PFSK-1 (cell line): Measurements from ENCODE around the gene SPNS3.

Experiments
- POLR2AphosphoS5 ChIP-seq: IDR thresholded peaks from 2 replicates; pipeline ENCODE4 v1.6.1; 2012; ENCODE audit warnings: low read depth, mild to moderate bottlenecking, control low read depth, low read length, moderate library complexity
- REST ChIP-seq, 2 experiments: IDR thresholded peaks; 2 replicates each; pipeline versions ENCODE4 v1.6.1 to v1.8.0; 2011 to 2012; ENCODE audit warnings: low read depth in 2 of 2, low read length in 2 of 2, control low read depth in 1 of 2, inconsistent platforms in 1 of 2, mild to moderate bottlenecking in 1 of 2, moderate library complexity in 1 of 2; ENCODE audit not compliant: insufficient read depth in 1 of 2
- SIN3A ChIP-seq: IDR thresholded peaks from 2 replicates; pipeline ENCODE4 v1.6.1; 2012; ENCODE audit warnings: mild to moderate bottlenecking, low read length, moderate library complexity, borderline replicate concordance; ENCODE audit not compliant: insufficient read depth

- TF ChIP-seq REST (IDR thresholded peaks at IDR 0.05; ENCODE audit: insufficient read depth in 1 of 2, low read depth in 2 of 2, low read length in 2 of 2), result no peak
- no peak for TF ChIP-seq POLR2AphosphoS5
- TF ChIP-seq SIN3A, result no peak
Observed at GRCh38 chr17:4425398-4425797, 8.3 kb upstream of the SPNS3 start.
